HepG2 (cell line): ENCODE data around the gene TRIM7. TPM values are rescaled to one million over a fixed set of nuclear protein-coding genes. Genes with fewer than 3 reads are reported as not detected.
A peak's percentile ranks its signal among the peaks of the same experiment; 100 is the strongest.

ENCODE experiments used
- ATF1 ChIP-seq: IDR thresholded peaks from 2 replicates; pipeline ENCODE4 v1.6.1; 2016; ENCODE audit warnings: mild to moderate bottlenecking, control low read depth
- CHCHD3 ChIP-seq: sonication (generic); formaldehyde crosslinking; IDR thresholded peaks from 2 replicates; pipeline ENCODE4 v1.8.0; 2022; ENCODE audit warnings: mild to moderate bottlenecking, missing genetic modification reagents, moderate library complexity
- ERF ChIP-seq: IDR thresholded peaks from 2 replicates; pipeline ENCODE4 v1.6.1; 2018; ENCODE audit warnings: missing biosample characterization, missing genetic modification reagents
- FOXK2 ChIP-seq: fragments of 450-650 bp; IDR thresholded peaks from 2 replicates; pipeline ENCODE4 v1.6.1; 2016
- FOXM1 ChIP-seq: sonication (generic); formaldehyde crosslinking; IDR thresholded peaks from 2 replicates; pipeline ENCODE4 v1.5.0; 2020; ENCODE audit warnings: missing genetic modification reagents
- GABPA ChIP-seq, 2 experiments: IDR thresholded peaks; 2 replicates each; pipeline ENCODE4 v1.6.1; 2011 to 2016; ENCODE audit warnings: low read depth in 2 of 2, low read length in 1 of 2, missing biosample characterization in 1 of 2, missing genetic modification characterization in 1 of 2
- HMG20B ChIP-seq: conservative IDR thresholded peaks from 2 replicates; pipeline ENCODE4 v1.6.1; 2016; ENCODE audit warnings: missing genetic modification reagents, missing compliant biosample characterization
- KLF13 ChIP-seq: sonication (generic); formaldehyde crosslinking; IDR thresholded peaks from 2 replicates; pipeline ENCODE4 v1.4.0; 2020; ENCODE audit warnings: mild to moderate bottlenecking, missing genetic modification reagents
- MBNL3 ChIP-seq: fragments of 250-450 bp; sonication (Bioruptor Pico); conservative IDR thresholded peaks from 2 replicates; pipeline ENCODE4 v1.8.0; 2022; ENCODE audit warnings: mild to moderate bottlenecking, inconsistent platforms
- NBN ChIP-seq: fragments of 450-650 bp; conservative IDR thresholded peaks from 2 replicates; pipeline ENCODE4 v1.6.1; 2017
- RBM22 ChIP-seq: fragments of 200-400 bp; formaldehyde crosslinking; optimal IDR thresholded peaks from 2 replicates; pipeline ENCODE3; 2017; ENCODE audit warnings: mild to moderate bottlenecking, low read length, moderate library complexity
- REPIN1 ChIP-seq: sonication (generic); formaldehyde crosslinking; IDR thresholded peaks from 2 replicates; pipeline ENCODE4 v1.8.0; 2022; ENCODE audit warnings: missing genetic modification reagents, low read depth, mild to moderate bottlenecking, borderline replicate concordance
- RXRB ChIP-seq: IDR thresholded peaks from 2 replicates; pipeline ENCODE4 v1.6.1; 2016; ENCODE audit warnings: borderline replicate concordance, missing genetic modification reagents, missing compliant biosample characterization
- THAP11 ChIP-seq: IDR thresholded peaks from 2 replicates; pipeline ENCODE4 v1.6.1; 2016; ENCODE audit warnings: missing biosample characterization, missing genetic modification reagents
- WIZ ChIP-seq: sonication (generic); formaldehyde crosslinking; IDR thresholded peaks from 2 replicates; pipeline ENCODE4 v1.5.1; 2020; ENCODE audit warnings: mild to moderate bottlenecking, missing genetic modification reagents
- YY1 ChIP-seq: IDR thresholded peaks from 2 replicates; pipeline ENCODE4 v1.6.1; 2011; ENCODE audit warnings: low read length, low read depth, moderate library complexity, mild to moderate bottlenecking; ENCODE audit not compliant: insufficient read depth, insufficient replicate concordance
- ZNF207 ChIP-seq: fragments of 450-650 bp; IDR thresholded peaks from 2 replicates; pipeline ENCODE4 v1.6.1; 2016; ENCODE audit warnings: antibody characterized with exemption, borderline replicate concordance
- ZNF333 ChIP-seq: sonication (generic); formaldehyde crosslinking; IDR thresholded peaks from 2 replicates; pipeline ENCODE4 v1.4.0; 2020; ENCODE audit warnings: mild to moderate bottlenecking, missing genetic modification reagents, borderline replicate concordance
- ZNF460 ChIP-seq: sonication (generic); formaldehyde crosslinking; IDR thresholded peaks from 2 replicates; pipeline ENCODE4 v1.5.1; 2020; ENCODE audit warnings: missing genetic modification reagents, mild to moderate bottlenecking, borderline replicate concordance
- ZNF496 ChIP-seq: sonication (generic); formaldehyde crosslinking; IDR thresholded peaks from 2 replicates; pipeline ENCODE4 v1.8.1; 2023; ENCODE audit warnings: mild to moderate bottlenecking, moderate library complexity, missing genetic modification reagents; ENCODE audit not compliant: insufficient replicate concordance
- ZNF501 ChIP-seq: sonication (generic); formaldehyde crosslinking; IDR thresholded peaks from 2 replicates; pipeline ENCODE4 v1.5.1; 2020; ENCODE audit warnings: mild to moderate bottlenecking, moderate library complexity, missing genetic modification reagents
- ZNF709 ChIP-seq: sonication (generic); formaldehyde crosslinking; IDR thresholded peaks from 2 replicates; pipeline ENCODE4 v1.5.0; 2020; ENCODE audit warnings: mild to moderate bottlenecking, missing genetic modification reagents
- polyA plus RNA-seq, 8 experiments: library from polyadenylated mRNA; depleted of rRNA in 3 of 8; stranded (reverse) in 7 of 8; unstranded in 1 of 8; fragments of >200 nt; fragmentation: Illumina TruSeq in 4 of 8; extraction: Trizol in 4 of 8; gene quantifications; 2 replicates each; pipeline versions ENCODE4 v1.2.1 to v1.2.3, GENCODE V29; 2011 to 2016; ENCODE audit warnings: low read depth in 4 of 8, missing spikeins in 1 of 8, mixed read lengths in 1 of 8; ENCODE audit not compliant: insufficient read depth in 1 of 8
- total RNA-seq, 5 experiments: library from RNA; depleted of rRNA; stranded (reverse); fragments of >200 nt; fragmentation: Illumina TruSeq; extraction: Trizol; gene quantifications; 2 replicates each; pipeline ENCODE4 v1.2.3, GENCODE V29; 2016; ENCODE audit warnings: low read depth in 1 of 5
- TF ChIP-seq, protein P1 (sequence below): sonication (generic); formaldehyde crosslinking; conservative IDR thresholded peaks from 2 replicates; pipeline ENCODE4 v1.8.0; 2022; ENCODE audit warnings: mild to moderate bottlenecking, moderate library complexity, missing genetic modification reagents
- TF ChIP-seq, protein P2 (sequence below): fragments of 450-650 bp; IDR thresholded peaks from 2 replicates; pipeline ENCODE4 v1.6.1; 2017; ENCODE audit warnings: mild to moderate bottlenecking
- TF ChIP-seq, protein P3 (sequence below): sonication (generic); formaldehyde crosslinking; IDR thresholded peaks from 2 replicates; pipeline ENCODE4 v1.9.0; 2022; ENCODE audit warnings: missing genetic modification reagents, mild to moderate bottlenecking, borderline replicate concordance

TRIM7 gene
- total and polyA plus RNA-seq, 2 of the 13 experiments (the other 11 are each of a cell fraction or from before 2014, with no cell fraction given): 0.13 TPM; not detected in 1

DNA sequence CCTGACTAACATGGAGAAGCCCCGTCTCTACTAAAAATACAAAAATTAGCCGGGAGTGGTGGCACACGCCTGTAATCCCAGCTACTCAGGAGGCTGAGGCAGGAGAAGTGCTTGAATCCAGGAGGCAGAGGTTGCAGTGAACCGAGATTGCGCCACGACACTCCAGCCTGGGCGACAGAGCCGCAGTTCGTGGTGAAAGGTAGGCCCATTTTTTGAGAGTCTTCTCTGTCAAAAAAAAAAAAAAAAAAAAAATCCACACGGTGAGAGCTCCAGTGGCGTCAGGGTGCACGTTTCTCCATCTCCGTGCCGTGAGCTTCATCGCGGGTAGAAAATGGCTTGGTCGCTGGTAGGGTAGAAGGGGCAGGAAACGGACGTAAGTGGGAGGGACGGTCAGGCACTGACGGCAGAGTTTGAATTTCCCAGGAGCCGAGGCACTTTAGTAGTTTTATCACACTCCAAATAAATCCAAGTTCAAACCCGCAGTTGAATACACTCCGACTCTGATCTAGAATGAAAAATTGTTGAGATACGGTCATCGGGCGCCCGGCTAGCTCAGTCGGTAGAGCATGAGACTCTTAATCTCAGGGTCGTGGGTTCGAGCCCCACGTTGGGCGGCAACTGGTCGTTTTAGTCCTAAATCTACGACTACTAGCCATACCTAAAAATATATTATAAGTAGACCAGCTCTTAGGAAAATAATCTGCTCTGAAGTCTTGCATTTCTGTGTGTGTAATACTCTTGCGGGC lies 2.4 kb upstream of the TRIM7 start (continued):
- no peak for TF ChIP-seq ZNF207
- TF ChIP-seq YY1: peak; percentile 40
- no peak for TF ChIP-seq REPIN1
- no peak for TF ChIP-seq MBNL3
- no peak for TF ChIP-seq WIZ (CRISPR knock-in tag)
- no peak for TF ChIP-seq ZNF501
- TF ChIP-seq FOXM1: no peak
- TF ChIP-seq, protein P1, sequence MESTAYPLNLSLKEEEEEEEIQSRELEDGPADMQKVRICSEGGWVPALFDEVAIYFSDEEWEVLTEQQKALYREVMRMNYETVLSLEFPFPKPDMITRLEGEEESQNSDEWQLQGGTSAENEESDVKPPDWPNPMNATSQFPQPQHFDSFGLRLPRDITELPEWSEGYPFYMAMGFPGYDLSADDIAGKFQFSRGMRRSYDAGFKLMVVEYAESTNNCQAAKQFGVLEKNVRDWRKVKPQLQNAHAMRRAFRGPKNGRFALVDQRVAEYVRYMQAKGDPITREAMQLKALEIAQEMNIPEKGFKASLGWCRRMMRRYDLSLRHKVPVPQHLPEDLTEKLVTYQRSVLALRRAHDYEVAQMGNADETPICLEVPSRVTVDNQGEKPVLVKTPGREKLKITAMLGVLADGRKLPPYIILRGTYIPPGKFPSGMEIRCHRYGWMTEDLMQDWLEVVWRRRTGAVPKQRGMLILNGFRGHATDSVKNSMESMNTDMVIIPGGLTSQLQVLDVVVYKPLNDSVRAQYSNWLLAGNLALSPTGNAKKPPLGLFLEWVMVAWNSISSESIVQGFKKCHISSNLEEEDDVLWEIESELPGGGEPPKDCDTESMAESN (CRISPR knock-in tag): no peak
- TF ChIP-seq GABPA (IDR thresholded peaks at IDR 0.05; ENCODE audit: low read depth, low read length): no peak
- peak; percentile 28; the same call in 1 of the 2 replicates for TF ChIP-seq GABPA (CRISPR knock-in tag; IDR thresholded peaks at IDR 0.05; ENCODE audit: low read depth)
- 0 out of 2 replicates have a peak, but pooled peaks have one; percentile 45 for TF ChIP-seq CHCHD3
- TF ChIP-seq, protein P2, sequence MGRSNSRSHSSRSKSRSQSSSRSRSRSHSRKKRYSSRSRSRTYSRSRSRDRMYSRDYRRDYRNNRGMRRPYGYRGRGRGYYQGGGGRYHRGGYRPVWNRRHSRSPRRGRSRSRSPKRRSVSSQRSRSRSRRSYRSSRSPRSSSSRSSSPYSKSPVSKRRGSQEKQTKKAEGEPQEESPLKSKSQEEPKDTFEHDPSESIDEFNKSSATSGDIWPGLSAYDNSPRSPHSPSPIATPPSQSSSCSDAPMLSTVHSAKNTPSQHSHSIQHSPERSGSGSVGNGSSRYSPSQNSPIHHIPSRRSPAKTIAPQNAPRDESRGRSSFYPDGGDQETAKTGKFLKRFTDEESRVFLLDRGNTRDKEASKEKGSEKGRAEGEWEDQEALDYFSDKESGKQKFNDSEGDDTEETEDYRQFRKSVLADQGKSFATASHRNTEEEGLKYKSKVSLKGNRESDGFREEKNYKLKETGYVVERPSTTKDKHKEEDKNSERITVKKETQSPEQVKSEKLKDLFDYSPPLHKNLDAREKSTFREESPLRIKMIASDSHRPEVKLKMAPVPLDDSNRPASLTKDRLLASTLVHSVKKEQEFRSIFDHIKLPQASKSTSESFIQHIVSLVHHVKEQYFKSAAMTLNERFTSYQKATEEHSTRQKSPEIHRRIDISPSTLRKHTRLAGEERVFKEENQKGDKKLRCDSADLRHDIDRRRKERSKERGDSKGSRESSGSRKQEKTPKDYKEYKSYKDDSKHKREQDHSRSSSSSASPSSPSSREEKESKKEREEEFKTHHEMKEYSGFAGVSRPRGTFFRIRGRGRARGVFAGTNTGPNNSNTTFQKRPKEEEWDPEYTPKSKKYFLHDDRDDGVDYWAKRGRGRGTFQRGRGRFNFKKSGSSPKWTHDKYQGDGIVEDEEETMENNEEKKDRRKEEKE: no peak
- no peak for TF ChIP-seq ZNF333
- TF ChIP-seq ZNF460: 0 out of 2 replicates have a peak, but pooled peaks have one; percentile 28
- TF ChIP-seq, protein P3, sequence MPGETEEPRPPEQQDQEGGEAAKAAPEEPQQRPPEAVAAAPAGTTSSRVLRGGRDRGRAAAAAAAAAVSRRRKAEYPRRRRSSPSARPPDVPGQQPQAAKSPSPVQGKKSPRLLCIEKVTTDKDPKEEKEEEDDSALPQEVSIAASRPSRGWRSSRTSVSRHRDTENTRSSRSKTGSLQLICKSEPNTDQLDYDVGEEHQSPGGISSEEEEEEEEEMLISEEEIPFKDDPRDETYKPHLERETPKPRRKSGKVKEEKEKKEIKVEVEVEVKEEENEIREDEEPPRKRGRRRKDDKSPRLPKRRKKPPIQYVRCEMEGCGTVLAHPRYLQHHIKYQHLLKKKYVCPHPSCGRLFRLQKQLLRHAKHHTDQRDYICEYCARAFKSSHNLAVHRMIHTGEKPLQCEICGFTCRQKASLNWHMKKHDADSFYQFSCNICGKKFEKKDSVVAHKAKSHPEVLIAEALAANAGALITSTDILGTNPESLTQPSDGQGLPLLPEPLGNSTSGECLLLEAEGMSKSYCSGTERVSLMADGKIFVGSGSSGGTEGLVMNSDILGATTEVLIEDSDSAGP (CRISPR knock-in tag): no peak
- no peak; the same call in 1 of the 2 replicates for TF ChIP-seq ERF (CRISPR knock-in tag)
- no peak for TF ChIP-seq ZNF709 (CRISPR knock-in tag)
- TF ChIP-seq KLF13 (CRISPR knock-in tag): no peak
- no peak for TF ChIP-seq NBN
- no peak for TF ChIP-seq ZNF496 (CRISPR knock-in tag)
- TF ChIP-seq RXRB (CRISPR knock-in tag): peak; percentile 52
- TF ChIP-seq RBM22: peak; percentile 95
- TF ChIP-seq ATF1: peak; percentile 18; the same call in 1 of the 2 replicates
- TF ChIP-seq THAP11 (CRISPR knock-in tag): peak; percentile 32; the same call in 1 of the 2 replicates
- no peak for TF ChIP-seq FOXK2
- no peak for TF ChIP-seq HMG20B (CRISPR knock-in tag)
